CD4-positive, alpha-beta T cell treated with Interleukin-4 for 4 hours (primary cell): ENCODE data around the gene SHROOM3.

Source experiments
- DNase-seq: peaks from one replicate; pipeline ENCODE4 v3.0.0-alpha.2; 2020

SHROOM3 gene

DNA sequence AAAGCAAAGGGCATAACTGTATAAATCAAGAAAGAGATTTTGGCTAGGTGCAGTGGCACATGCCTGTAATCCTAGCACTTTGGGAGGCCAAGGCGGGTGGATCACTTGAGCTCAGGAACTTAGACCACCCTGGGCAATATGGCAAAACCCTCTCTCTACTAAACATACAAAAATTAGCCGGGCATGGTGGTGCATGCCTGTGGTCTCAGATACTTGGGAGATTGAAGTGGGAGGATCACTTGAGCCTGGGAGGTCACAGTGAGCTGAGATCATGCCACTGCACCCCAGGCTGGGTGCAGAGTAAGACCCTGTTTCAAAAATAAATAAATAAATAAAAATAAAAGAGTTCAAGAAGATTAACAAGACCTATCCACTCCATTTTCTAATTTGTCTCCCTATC lies 235.6 kb downstream of the SHROOM3 start:
- DNase-seq = no peak

- DNase-seq = no peak
Measured at GRCh38 chr4:76673362-76673761, 238.3 kb downstream of the SHROOM3 start.

DNA sequence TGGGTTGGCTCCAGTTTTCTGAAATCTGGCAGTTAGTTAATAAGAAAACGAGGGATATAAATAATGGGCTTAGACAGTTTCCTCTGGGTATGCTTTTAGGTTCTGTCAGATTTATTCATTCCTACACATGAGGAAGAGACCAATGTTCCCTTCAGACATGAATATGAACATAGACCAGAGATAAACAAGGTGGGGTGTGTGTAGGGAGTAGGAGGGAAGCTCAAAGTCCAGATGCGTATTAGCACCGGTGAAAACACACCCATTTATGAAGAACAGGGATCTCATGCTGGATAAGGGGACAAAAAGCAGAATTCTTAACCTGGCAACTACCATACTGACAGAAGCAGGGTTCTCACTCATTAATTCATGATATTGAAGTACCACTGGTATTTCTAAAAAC lies 240.0 kb downstream of the SHROOM3 start:
- DNase-seq = no peak

GRCh38 chr4:76677571-76678326 lies 242.7 kb downstream of the SHROOM3 start:
- DNase-seq = no peak

- no peak for DNase-seq
Measured at GRCh38 chr4:76679691-76680090, 244.7 kb downstream of the SHROOM3 start.

DNA sequence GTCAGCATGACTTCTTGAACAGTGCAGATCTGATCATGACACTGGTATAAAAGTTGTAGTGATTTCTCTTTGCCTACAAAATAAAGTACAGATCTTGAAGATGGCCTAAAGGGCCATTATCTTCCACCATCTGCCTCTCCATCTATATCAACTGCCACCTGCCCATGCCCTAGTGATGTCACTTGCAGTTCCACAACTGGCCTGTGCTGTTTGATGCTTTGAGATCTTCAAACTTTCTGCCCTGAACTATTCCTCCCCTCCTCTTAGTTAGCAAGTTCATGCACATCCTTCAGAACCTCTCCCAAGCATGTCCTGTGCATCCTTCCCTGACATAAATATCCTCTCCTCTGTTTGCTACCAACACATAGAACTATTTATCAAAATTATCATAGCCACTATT lies 245.9 kb downstream of the SHROOM3 start:
- no peak for DNase-seq

DNA sequence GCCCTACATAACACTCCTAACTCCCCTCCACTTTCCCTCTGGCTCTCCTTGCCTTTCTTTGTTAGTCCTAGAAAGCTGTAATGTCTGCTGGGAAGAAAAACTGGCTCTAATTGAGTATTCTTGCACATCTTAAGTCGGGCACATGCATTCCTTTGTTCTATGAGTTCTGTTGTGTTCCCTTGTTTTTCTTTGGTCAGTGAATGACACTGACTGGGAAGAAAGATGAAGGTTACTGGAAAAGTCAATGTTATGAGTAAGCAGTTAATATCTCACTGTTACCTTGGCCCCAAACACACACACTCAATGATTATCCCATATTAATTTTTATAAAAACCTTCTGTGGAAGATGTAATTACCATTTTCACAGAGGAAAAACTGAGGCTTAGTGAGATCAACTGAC lies 247.0 kb downstream of the SHROOM3 start:
- DNase-seq = no peak

- DNase-seq = no peak
Measured at GRCh38 chr4:76683144-76683543, 248.1 kb downstream of the SHROOM3 start.

DNA sequence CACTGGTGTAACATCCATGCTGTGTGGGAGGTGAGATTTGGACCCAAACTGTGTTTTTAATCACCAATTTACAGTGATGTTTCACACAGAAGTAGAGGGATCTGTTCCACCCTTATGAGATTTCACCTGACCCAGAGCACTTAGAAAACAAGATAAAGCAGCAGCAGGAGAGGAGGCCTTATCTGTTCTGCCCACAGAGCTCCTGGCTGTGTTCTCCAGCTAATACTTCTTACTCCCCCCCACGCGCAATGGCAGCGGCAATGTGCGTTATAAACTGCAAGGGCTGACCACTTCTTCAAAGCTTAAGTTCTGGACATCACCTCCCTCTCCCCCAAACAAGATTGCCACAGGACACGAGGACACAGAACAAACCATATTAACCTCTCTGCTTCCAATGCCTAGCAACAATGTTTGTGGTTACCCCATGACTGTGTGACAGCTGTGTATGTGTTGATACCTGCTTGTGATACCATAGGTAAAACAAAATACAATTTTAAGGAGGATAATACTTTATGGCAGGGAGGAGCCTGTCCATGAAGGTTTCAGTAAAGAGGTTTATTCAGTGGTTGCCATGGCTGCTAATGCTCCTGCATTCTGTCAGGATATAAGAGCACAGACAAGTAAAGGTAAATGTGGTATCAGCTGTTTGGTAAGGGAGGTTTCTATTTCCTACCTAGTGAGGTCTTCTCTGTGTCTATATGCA lies 252.9 kb downstream of the SHROOM3 start:
- DNase-seq = no peak

DNA sequence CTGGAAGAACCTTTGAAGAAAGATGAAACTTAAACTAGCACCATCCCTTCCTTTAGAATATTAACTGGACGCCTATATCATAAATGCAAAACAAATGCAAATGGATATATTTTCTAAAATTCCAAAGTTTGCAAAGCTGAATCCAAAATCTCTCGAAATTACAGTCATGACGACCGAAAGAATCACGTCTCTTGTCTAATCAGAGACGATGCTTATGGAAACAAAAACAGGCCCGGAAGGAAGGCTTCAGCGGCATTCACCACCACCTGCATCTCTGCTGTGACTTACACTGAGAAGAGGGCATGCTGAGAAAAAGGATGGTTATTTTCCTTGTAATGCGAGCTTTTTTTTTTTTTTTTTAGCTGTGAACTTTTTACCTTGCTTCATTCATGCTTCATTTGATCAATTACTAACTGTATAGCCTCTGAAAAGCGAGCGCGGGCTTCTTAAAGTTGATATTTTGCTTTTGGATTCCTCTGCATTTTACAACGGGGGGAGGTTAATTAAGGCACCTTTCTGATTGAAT lies 253.7 kb downstream of the SHROOM3 start:
- DNase-seq = no peak

DNA sequence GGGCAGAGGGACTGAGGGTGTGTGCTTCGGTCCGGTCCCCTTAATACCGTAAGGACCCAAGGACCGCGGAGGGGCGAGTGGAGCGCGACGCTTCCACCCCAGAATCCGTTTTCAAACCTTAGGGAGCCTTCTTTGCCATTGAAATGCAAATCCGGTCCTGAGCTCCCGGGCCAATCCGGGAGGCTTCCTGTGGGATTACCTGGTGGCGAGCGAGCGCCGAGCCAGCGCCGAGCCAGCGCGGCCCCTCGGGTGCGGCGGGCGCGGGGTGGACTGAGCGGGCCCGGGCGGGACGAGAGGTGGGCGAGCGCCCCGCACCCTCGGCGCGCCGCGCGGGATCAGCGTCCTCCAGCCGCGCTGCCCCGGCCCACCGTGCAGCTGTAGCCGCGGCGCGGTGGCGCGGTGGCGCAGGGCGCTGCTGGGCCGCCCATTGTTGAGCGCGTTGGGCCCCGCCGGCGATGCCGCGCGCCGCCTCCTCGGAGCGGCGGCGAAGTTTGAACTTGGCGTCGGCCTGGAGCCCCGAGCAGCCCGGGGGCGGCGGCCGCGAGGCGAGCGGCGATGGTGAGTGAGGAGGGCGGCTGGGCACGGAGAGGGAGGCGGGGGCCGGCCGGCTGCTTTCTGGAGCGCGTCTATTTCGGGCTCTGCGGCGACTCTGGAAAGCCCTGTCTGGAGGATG lies 254.3 kb downstream of the SHROOM3 start:
- DNase-seq = no peak

GRCh38 chr4:76690011-76690905 lies 255.2 kb downstream of the SHROOM3 start:
- DNase-seq = no peak

DNA sequence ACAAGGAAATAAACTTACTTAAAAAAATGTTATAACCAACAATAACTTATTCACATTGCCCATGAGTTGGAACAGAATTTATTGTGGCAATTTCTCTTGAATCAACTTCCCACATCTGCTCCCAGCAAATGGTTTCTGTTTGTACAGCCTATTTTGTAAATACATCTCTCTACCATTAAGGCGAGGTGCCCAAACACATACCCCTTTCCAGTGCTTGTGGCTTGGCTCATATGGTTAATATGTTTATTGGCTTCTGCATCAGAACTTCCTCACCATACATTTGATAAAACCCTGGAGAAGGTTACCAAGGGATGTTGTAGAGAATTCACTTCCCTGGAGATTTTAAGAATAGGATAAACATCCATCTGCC lies 255.9 kb downstream of the SHROOM3 start:
- DNase-seq = no peak

DNA sequence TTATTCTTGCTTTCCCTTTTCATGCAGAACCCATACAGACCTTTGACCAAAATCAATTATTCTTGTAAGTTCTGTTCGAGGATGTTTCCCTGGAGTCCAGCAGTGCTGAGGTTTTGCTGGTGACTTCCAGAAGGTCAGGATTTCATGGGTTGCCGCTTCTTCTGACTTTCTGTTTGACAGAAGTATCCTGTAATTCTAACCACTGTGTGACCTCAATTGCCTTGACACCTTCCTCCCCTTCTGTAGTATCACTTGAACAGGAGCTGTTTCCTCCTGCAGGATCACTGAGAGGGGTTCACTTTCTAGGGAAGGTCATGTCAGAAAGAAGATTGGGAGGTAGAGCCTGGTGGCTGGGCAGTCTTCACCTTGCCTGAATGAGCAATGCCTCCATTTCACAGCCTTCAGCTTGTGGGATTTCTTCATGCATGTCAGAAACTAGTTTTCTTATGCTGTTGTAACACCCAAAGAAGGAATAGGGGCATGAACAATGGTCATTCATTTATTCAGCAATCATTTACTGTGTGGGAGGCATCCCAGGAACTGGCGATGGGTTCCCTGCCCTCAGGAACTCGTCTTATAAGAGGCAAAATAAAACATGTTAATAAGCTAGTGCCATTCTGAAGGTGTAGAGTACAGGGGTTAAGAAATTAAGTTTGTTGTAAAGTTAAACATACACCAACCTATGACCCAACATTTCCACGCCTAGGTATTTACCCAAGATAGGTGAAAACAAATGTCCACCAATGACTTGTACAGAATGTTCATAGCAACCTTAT lies 257.0 kb downstream of the SHROOM3 start:
- DNase-seq = no peak

GRCh38 chr4:76692761-76693160 lies 257.7 kb downstream of the SHROOM3 start:
- no peak for DNase-seq

DNA sequence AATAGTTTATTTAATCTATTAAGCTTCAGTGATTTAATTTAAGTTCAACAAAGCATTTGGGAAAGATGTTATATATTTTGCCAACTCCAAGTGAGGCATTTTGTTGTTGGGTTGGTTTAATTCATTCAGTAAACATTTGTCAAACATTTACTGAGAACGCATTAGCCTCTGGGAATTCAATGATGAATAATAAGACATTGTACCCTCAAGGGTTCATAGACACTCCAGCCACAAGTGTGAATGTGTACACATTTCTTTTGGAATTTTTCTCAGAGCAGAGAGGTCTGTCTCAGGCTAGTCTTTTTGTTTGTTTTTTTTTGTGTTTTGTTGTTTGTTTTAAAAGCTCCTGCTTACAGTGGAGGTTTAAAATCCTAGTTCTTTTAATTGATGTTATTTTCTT lies 259.0 kb downstream of the SHROOM3 start:
- DNase-seq = no peak

- DNase-seq = no peak
Measured at GRCh38 chr4:76696109-76696508, 261.1 kb downstream of the SHROOM3 start.

DNA sequence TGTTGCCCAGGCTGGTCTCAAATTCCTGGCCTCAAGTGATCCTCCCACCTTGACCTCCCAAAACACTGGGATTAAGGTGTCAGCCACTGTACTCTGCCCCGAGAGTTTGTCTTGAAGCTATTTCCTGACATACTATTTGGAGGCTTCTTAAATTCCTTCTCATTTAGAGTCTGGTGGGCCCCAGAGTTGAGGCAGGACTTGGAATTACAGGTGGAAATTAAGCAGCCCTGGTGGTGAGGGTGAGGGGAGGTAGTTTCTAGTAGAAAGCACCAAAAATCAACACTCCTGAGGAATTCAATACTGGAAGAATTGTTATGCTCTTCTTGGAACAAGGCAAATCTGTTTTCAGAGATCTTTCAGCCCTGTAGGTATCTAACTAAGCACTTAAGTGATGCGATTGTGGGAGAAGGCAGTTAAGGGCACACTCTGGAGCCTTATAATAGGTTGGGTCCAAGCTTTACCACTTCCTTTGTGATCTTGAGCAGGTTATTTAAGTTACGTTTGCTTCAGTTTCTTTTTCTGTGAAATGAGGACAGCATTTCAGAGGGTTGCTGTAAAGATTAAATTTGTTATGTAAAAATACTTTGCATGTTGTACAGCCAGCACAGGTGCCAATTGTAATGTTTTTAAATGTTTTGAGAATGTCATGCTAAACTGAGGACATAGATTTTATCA lies 262.2 kb downstream of the SHROOM3 start:
- no peak for DNase-seq

DNA sequence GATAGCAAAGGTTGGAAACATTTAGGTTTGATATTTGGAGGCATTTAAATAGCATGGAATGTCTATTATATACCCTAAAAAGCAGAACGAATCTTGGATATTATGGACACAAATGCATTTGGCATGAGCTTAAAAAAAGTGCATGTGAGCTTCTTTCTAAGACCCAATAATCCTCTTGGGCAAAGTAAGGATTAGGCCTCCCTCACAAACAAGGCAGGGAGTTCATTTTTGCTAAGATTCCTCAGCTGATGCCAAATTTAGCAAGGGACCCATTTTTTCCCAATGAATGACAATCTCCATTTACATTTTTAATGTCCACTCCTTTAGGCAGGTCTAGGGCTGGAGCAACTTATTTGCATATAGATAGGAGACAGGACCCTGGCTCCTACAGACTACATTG lies 263.1 kb downstream of the SHROOM3 start:
- DNase-seq = no peak

GRCh38 chr4:76699751-76700310 lies 264.8 kb downstream of the SHROOM3 start:
- DNase-seq = no peak
